GM18526 (cell line): ENCODE measurements around the gene CCDC57.

Experiments used
- POLR2A ChIP-seq: IDR thresholded peaks from 3 replicates; pipeline ENCODE4 v1.6.1; 2011; ENCODE audit not compliant: insufficient read length; ENCODE audit errors: extremely low read depth

Gene CCDC57

DNA sequence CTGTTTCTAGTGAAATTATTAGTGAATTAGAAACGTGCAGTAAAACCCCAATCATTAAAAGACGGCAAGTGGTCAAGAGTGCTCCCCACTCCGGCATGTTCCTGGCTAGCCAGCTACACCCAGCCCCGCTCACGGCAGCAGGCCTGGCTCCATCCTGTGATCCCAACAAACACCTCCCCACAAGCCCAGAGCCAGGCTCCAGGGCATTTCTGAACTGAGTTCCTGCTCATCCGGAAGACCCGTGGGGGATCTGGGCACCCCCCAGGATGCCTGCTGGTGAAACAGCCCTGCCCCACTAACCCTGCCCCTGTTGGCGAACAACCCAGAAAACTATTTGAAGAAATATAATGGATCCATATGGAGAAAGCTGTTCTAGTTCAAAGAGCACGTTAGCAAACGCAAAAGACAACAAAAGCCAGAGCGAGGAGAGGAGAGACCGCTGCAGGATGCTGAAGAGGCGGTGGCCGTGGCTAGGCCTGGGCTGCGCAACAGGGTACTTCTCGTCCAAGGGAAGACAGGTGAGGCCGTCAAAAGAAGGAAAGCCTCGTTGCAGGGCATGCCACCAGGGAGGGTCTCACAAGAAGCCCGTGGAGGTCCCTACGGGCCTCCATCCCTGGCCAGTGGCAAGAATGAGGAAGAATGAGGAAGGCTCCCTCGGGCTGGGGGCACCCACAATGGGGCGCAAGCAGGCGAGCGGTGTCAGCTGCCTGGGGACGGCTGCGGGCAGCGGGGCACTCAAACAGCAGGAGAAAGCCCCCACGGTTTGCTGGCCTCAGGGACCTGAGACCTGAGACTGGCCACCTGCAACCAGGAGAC, 35.4 kb upstream of the CCDC57 start:
- no peak for TF ChIP-seq POLR2A

DNA sequence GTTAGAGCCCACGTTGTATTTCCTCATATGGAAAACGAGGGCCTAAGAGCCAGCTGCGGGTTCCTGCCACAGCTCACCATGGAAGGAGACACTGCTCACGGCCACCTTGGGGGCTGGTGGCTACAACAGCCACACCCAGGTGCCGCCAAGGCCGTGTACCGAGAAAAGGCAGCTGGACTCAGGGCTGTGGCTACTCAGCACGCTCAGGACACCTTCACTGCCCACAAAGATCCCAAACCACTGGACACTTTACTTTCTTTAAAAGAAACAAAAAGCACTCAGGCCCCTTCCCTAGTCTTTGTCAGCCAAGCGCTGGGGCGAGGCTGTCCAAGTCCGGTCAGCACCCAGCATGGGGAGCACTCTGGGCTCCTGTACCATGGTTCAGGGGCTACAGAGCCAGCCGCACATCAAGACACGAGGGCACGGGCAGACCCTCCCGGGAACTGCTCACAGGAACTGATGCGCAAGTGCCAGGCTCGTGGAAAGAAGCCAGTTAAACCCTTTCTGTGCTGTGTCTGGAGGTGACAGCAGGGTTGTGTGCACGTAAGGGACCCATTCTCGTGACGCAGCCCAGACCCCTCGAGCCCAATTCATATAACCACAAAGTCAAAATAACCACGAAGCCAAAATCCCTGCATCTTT, 34.7 kb upstream of the CCDC57 start:
- TF ChIP-seq POLR2A, result no peak

DNA sequence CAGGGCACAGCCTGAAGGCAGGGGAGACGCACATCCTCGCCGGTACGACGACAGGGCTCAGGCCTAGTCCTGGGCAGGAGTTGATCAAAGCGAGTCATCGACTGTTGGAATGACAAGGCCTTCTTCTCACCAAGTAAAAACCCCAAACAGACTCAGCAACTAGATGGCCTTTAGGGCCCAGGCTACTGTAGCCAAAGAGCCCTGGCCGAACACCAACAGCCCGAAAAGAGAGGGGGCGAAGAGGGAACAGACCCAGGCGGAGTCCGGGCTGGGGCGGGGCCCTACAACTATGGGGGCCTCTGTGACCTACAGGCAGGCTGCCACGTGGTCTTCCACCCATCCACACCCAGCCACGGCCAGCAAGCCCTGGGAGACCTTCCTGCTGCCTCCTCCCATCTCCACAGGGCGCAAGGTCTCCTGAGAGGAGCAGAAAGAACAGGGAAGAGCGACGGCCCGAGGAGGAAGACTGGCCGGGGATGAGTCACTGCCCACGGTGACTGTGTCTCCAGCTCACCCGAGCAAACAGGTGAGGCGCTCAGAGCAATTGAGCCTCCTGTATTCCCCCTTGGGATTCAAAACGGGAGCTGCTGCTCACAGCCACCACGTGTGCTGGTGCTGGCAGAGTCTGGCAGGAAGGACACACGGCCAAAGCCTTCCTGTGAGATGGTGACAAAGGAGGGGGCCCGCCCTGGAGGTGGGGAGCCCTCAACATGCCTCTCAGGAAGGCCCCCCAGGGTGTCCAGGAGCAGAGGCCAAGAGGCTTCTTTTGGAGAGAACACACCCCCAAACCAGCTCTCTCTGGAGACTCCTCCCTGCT, 33.9 kb upstream of the CCDC57 start:
- no peak for TF ChIP-seq POLR2A

DNA sequence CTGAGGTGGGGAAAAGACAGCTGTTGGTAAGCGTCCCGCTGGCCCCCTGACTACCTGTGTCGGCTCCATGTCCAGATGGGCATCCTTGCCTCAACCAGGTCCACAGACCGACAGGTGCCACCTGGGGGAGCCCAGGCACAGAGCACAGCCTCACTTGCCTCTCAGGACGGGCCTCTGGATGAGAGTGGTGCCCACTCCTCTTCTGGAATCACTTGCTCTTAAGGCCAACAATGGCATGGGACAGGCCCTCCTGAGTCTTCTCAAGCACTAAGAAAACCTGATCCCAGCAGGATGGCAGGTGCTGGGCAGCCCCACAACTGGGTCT, 33.4 kb upstream of the CCDC57 start:
- no peak for TF ChIP-seq POLR2A

DNA sequence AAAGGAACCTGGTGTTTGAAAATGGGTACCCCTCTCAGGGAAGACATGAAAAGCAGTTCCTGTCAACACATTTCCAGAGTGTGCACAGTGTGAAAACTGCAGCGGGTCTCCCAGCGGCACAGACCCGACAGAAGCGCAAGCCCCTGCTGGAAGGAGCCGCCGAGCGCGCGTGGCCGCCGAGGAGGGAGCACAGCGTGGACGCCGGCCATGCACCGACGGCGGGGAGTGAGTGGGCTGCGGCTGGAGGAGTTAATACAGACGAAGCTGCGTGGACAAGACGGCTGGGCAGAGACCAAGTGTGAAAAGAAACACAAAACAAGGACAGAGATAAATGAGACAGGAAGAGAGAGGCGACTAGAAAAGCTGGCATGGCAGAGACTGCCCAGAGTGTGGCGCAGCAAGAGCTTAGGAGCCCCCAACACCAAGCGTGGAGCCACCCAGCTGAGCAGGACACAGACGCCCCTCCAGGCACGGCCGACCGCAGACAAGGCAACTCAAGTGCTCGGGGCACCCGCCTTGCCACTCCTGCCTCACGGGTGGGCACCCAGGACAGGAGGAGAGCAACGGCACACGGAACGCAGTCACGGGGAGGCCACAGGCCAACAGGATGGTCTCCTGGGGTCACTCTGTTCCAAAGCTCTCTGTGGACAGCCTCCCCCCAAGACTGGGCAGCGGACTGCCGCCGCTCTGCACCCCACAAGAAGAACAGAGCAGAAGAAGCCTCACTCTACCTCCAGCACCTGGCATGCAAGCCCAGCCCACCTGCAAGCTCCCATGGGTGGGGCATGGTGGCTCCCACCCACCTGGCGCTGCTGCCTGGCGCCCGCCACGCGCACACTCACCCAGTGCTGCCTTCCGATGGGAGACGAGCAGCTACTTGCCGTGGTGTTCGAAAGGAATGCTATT, 32.7 kb upstream of the CCDC57 start:
- no peak for TF ChIP-seq POLR2A

DNA sequence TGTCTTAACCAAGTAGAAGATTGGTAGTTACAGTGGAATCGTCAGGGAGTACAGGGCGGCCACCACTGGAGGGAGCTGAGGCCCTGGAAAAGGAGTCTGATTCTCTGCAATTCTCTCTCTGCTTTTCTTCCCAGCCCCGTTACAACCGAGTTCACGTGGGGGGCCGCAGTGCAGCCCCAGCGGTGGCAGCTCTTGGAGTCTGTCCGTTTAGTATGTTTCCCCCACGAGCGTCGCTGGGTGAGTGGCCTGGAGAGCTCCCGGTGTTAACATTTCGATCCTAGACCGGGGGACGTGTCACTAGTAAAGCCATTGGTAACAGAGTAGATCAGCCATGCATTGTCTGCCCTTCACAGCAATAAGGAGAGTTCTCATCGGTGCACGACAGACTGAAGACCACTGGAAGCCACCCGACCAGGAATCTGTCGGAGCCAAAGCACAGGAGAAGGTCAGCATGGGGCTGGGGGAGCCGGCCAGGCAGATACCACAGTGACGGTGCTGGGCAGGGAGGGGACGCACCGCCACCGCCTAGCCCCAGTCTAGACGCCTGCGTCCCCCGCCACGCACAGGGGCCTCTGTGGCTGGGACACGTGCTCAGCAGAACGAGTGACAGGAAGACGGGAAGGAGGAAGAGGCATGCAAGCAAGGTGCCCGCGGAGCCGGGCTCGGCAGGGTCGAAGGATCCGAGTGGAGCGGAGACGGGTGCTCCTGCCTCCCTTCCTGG, 31.9 kb upstream of the CCDC57 start:
- TF ChIP-seq POLR2A, result no peak

DNA sequence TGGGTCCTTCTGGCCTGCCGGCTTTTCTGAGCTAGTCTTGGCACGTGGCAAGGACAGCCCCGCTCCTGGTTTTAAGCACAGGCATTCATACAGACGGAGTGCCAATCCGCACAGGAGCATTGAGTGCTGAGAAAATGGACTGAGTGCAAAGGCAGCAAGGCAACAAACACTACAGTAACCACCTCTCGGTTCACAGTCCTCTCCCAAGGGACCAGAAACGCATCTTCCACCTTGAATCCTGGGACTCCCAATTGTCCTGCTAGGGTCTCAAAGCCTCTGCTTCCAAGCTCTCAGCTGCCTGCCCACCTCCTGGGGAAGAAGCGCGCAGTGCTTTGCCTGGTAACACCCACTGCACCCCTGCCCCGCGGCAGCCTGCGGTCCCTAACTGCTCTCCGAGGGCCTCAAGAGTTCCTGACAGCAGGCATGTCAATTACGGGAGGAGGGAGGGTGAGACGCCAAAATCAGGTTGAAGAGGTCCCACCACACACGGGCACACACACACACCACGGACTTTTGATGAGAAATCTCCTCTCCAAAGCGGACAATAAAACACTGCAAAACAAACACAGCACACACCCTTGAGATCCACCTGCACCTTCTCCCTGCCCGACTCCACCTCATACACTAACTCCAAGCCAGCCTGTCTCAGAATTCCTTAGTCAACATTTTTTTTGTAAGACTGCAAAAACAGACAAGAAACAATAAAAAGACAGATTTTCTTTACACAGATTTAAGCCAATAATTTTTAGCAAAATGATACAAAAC, 31.2 kb upstream of the CCDC57 start:
- TF ChIP-seq POLR2A, result no peak

DNA sequence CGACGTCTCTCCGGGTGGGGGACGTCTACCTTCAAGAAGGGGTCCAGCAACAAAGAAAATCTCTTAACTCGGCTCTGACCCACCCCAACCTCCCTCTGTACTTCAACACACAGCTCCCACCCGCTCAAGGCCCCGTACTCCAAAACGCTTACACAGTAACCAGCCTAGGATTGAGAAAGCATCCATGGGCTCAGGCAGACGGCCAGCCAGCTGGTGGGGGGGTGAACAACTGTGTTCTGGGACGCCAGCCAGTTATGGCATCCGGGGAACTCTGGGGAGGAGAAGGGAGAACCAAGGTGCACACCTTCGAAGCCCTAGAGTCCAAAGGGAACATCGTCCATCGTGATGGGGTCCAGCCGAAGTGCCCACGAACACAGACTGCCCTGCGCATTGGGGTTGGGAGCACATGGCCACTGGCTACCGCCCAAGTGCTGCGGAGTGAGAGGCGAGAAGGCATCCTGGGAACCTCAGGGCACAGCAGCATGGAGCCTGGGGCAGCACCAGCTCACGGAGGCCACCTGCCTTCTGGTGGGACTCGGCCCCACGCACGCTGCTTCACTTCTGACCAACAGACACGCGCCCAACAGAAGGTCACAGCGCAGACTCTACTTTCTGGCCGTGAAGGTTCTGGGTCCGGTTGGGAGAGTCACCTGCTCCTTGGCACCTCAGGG, 30.5 kb upstream of the CCDC57 start:
- no peak for TF ChIP-seq POLR2A

DNA sequence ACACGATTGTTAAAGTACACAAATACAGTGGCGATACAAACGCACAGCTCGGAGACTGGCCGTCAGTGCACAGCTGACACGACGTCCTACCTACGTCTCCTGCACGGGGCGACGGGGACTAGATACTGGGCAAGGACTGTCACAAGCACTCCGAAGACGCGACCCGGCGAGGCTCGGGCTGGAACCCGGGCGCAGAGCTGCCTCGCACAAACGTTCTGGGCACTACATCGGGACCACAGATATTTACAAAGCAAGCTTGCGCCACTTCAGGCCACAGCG, 30.0 kb upstream of the CCDC57 start:
- TF ChIP-seq POLR2A, result no peak

DNA sequence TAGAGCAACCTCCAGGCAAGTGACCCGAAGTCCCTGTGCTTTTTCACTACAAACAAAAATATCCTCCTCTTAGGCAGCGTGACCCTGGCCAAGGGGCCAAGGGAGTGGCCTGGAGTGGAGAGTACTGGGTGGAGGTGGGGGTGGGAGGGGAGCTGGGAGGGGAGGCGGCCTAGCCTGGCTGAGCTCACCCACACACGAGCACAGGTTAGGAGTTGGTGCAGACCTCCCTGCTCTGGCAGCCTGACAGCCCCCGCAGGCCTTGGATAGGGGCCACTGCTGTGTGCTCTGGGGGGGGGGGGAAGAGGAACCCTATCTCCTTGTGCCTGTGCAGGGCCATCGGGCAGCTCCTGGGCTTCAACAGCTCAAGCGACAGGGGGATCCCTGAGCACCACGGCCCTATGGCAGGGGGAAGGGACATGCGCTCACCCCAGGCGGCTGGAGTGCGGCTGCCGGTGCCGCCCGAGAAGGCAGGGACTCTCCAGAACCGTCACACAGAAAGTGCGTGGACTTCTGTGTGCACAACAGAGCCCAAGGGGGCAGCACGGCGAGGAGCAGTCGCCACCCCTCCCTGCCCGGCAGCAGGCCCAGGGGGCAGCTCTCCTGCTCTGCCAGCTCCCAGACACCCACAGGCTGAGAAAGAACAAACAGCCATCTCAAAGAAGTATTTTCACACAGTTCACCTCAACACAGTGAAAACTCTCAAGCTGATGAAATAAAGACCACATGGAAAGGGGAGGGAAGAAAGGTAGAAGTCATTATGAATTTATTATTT, 29.5 kb upstream of the CCDC57 start:
- TF ChIP-seq POLR2A, result no peak

DNA sequence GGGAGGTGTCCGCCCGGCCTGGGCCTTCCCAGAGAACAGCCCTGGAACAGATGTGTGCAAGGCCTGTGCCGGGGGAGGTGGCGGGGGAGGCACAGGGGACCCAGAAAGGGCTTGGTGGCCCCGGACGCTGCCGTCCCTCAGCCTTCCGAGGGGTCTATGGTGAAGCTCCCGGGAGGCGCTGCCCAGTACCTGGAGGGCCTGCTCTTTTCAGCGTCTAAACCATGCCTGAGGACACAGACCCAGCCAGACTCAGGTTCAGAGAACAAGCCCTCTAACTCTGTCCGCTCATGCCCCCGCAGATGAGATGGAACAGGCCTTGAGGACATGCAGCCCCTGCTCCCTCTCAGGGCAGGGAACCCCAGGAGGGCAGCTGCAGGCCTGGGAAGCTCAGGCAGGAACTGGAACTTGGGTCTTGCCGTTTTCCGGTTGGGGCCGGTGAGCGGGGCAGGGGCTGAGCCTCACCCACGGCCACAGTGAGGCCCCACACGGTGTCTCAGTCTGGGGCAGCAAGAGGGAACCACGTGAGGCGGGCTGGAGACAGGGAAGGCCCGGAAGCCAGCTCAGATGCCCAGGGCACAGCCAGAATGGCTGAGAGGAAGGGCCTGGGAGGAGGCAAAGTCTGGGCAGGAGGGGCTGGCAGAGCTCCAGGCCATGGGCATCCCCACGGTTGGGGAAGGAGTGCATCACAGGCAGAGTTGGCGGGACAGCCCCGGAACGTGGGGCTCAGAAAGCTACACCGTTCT, 28.7 kb upstream of the CCDC57 start:
- TF ChIP-seq POLR2A, result no peak
